ENCODE measurements around the gene IGFN1.

GRCh38 chr1:201185123-201185453 is 5.5 kb upstream of the IGFN1 start:
- TF ChIP-seq CTCF (IDR thresholded peaks at IDR 0.05) (no peak), EP300 (IDR thresholded peaks at IDR 0.05) (no peak), POLR2A (IDR thresholded peaks at IDR 0.05) (no peak)
